Activated CD4-positive, alpha-beta T cell treated with anti-CD3 and anti-CD28 coated beads for 4 hours (primary cell): Measurements from ENCODE around the gene PROCA1.
A peak's percentile ranks its signal among the peaks of the same experiment; 100 is the strongest.
"Not testable (repeated sequence)": the region's sequence is repeated elsewhere in the genome, so short reads cannot be mapped to it uniquely, and the experiment has no call there.

Experiments used
- DNase-seq, 2 donors: peaks; one replicate each; pipeline ENCODE4 v3.0.0-alpha.2; 2020

PROCA1 gene

DNA sequence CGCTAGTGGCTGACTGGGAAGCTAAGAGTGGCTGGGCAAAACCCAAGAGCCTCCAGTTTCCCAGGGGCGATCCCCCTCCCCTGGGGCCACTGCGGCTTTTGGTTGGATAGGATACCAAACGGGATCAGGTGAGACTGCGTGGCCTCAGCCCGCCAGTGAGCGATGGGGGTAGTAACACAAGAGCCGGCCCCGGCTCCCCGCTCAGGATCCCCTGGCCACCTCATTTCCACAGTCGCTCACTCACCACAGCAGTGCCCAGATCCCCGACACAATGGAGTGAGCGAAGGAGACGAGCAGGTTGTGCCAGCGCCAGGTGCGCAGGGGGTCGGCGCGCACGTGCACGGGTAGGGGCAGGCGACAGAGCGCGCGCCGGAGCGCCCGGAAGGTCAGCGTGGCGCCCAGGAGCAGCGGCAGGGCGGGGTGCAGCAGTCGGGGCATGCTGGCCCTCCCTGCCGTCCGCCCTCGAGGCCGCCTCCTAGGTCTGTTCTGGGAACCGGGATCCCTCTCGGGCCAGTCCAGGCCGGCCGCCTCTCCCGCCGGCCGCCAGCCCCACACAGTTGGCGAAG, 14.1 kb upstream of the PROCA1 start:
- DNase-seq = peak; percentile 30 to 31

DNA sequence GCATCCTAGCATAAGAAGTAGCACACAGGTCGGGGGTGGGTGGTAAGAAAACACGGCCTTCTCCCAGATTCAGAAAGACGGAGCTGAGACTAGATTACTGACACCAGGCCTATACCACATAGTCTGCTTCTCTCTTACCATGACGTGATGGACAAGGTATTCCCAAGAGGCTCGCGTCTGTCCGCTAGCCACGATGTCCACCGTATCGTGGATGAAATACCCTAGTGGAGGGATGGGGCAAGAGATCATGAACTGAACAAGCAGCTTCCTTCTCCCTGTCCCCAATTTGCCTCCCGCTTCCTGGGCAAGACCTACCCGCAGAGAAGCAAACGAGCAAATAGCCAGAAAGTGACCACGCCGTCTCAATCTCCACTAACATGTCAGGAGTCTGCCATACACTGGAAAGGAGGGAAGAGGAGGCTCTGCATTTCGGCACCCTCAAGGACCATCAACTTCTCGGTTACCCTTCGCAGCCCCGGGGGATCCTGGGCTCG, 13.5 kb upstream of the PROCA1 start:
- DNase-seq = no peak

DNA sequence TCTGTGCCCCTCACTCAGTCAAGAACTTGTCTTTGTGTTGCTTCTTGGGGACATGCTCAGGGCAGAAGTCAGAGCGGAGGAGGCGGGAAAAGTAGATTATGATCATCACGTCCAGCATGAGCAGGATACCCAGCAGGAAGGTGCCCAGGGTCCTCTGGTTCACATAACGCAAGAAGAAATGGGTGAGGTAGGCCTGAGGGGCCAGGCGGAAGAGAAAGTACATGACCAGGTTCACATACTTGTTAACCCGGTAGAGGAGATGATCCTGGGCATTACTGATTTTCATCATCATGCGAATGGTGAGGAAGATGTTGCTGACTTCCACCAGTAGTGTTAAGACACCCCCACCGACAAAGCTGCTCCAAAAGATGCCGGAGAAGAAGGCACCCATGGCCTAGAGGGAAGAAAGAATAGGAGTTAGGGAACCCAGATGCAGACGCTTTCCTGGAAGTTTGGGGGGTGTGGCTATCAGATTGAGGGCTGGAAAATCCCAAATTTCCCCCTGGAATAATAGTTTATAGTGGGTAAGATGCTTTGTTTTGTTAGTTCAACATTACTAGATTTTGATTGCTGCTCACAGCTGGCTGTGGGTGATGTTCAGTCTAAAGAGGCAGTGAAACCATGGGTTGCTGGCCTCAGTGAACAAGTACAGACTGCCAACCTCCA, 12.9 kb upstream of the PROCA1 start:
- DNase-seq = no peak

DNA sequence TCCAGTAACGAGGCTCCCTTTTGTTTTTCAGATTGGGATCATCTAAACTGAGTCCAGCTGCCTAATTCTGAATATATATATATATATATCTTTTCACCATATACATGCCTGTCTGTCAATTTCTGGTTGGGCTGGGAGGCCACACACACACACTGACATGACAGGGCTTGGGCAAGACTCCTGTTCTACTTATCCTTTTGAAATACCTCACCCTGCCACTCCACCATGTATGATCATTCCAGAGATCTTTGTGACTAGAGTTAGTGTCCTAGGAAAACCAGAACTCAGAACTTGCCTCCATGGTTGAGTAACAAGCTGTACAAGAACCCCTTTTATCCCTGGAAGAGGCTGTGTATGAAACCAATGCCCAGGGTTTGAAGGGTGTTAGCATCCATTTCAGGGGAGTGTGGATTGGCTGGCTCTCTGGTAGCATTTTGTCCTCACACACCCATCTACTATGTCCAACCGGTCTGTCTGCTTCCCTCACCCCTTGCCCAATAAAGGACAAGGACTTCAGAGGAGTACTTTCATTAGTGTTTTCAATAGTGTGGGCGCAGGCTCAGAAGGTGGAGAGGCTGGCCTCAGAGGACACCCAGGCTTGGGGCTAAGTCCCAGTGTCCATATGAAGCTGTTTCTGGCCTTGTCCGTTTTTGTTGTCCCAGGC, 12.3 kb upstream of the PROCA1 start:
- not testable (repeated sequence) for DNase-seq

DNA sequence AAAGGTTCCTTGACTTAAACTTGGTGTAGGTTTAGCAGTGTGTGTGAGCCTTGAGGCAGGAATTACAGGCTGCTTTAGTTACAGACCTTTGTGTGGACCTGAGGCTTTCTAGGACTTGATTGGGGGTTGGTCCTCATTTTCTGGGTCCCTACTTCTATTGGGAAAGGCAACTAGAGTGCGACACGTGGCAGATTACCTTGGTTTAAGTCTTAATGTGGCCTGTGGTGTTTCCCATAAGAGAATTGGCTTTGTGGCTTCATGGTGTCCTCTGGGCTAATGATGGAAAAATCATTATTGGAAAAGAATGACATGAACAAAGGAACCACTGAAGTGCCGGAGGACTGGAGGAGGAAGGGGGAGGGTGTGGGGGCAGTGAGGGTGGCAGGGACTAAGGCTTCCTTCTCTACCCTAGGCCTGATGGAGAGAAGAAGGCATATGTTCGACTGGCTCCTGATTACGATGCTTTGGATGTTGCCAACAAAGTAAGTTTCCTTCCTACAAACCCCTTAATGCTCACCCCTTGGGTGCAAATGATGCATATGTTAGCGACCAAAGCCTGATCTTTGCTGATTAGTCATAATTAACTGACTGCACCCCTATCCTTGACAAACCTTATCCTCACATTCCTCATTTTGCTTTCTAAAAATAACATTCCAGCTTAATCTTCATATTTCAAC, 11.6 kb upstream of the PROCA1 start:
- DNase-seq = no peak

DNA sequence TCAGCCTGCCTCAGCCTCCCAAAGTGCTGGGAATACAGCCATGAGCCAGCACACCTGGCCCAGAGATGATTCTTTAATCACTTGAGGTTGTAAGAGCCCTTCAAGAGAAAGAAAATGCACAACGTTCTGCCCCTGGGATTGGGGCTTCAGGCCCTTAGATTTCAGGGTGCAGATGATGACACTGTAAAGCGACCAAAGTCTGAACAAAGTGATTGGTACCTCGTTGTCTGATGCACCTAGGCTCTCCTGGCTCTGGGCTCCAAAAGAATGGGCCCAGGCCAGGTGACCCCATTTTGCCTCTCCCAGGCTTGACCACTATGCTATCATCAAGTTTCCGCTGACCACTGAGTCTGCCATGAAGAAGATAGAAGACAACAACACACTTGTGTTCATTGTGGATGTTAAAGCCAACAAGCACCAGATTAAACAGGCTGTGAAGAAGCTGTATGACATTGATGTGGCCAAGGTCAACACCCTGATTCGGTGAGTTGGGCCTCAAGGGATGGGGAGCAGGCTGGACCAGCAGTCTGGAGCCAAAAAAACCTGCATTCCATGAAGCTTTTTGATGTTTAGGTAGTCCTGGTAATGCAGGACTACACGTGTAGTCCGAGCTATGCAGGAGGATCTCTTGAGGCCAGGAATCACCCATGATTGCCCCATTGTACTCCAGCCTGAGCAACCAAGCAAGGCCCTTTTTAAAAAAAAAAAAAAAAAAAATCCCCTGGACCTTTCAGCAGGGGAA, 10.9 kb upstream of the PROCA1 start:
- DNase-seq = no peak

DNA sequence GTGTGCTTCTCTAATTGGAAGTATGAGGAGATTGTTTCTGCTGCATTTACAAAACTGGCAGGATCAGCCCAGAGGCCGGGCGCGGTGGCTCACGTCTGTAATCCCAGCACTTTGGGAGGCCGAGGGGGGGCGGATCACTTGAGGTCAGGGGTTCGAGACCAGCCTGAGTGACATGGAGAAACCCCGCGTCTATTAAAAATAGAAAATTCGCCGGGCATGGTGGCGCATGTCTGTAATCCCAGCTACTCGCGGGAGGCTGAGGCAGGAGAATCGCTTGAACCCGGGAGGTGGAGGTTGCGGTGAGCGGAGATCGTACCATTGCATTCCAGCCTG, 9.3 kb upstream of the PROCA1 start:
- not testable (repeated sequence) for DNase-seq

DNA sequence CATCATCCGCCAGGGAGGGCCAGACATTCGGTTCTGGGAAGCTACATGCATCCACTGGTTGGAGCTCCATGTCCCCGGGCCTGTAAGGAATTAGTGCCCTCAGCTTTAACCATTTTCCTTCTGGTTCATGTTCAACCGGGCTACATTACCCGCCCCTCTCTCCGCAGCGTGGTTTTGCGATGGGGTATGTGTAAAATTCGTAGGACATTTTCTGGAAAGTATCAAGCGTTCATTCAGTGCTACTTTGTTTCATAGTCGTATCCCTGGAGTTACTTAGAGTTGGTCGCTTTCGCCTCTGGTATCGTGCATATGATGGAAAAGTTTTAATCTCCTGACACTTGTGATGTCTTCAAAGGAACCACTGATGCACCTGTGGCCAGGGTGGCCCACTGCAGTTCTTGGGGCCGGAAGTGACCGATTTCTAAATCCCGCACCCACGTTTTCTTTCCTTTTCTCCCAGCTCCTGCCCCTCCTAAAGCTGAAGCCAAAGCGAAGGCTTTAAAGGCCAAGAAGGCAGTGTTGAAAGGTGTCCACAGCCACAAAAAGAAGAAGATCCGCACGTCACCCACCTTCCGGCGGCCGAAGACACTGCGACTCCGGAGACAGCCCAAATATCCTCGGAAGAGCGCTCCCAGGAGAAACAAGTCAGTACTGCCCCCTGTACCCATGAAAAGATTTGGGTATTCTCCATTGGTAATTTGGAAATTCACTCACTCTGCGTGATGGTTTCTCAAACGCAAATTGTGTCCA, 8.7 kb upstream of the PROCA1 start:
- peak; percentile 28 to 39 for DNase-seq

DNA sequence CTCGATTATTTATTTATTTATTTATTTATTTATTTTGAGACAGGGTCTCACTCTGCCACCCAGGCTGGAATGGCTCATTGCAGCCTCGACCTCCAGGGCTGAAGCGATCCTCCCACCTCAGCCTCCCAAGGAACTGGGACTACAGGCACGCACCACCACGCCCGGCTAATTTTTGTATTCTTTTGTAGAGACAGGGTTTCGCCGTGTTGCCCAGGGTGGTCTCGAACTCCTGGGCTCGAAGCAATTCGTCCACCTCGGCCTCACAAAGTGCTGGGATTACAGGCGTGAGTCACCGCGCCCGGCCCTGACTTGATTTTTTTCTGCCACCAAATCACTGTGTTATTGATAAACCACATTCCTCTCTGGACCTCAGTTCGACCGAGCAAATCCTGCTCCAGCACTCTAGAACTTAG, 7.3 kb upstream of the PROCA1 start:
- no peak for DNase-seq

DNA sequence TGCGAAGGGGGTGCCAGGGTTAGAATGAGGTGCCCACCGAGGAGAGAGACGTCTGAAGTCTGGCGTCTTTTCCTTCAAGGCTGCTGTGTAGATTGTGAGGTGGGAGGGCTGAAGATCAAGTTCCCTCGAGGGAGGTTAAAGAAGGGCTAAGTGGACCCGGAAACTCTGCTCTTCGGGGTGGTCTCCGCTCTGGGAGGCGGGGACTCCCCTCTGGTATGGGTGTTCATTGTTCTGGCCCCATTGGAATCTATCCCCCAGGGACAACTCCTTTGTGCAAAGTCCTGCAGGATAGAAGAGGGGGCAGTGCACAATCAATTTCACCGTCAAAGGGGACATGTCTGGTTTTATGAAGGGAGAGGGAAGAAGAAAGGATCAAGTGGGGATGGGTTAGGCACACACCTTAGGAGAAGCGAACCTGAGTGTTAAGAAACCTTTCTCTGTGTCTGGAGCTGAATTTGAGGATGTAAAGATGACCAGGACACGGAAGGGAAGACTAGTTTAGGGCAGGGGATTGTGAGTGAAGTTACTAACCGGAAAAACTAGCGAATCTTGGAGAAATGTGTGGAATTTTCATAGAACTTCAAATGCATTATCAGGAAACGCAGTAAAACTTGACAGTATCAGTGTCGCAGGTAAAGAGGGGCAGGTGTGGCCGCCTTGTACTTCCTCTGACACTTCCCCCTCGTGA, 6.8 kb upstream of the PROCA1 start:
- DNase-seq = no peak

DNA sequence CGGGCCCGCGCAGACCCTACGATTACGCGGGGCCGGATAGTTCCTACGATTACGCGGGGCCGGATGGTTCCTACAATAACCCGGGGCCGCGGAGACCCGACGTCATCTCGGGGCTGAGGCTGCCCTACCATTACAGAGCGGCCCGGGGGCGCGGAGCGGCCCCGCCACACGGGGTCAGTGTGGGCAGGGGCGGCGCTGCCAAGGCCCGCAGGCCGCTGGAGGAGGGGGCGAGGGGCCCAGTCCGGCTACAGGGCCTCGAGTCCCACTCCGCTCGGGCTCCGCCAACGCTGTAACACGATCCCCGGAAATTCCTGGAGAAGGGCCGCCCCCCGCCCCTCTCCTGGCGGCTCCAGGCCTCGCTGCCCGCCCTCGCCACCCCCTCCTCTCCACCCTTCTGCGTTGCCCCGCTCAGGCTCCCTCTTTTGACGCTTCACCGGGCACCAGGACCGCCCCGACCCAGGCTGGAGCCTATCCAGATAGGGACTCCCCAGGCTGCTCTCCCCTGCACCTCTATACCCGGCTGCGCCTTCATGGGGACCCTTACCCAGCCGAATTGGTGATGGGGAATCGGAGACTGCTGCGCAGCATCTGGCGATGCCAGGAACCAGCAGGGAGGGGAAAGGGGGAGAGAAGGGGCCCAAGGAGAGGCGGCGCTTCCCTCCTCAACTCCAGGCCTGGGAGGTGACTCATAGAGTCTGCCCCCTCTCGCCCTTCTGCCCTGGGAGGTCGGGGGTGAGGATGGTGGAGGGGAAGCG, 6.1 kb upstream of the PROCA1 start, which contains the start of gene RAB34:
Gene RAB34, minus strand, starts transcription at position 291 of the 755 bp plus-strand sequence. CDS start 602 bp downstream, outside the sequence.
- DNase-seq = no peak

DNA sequence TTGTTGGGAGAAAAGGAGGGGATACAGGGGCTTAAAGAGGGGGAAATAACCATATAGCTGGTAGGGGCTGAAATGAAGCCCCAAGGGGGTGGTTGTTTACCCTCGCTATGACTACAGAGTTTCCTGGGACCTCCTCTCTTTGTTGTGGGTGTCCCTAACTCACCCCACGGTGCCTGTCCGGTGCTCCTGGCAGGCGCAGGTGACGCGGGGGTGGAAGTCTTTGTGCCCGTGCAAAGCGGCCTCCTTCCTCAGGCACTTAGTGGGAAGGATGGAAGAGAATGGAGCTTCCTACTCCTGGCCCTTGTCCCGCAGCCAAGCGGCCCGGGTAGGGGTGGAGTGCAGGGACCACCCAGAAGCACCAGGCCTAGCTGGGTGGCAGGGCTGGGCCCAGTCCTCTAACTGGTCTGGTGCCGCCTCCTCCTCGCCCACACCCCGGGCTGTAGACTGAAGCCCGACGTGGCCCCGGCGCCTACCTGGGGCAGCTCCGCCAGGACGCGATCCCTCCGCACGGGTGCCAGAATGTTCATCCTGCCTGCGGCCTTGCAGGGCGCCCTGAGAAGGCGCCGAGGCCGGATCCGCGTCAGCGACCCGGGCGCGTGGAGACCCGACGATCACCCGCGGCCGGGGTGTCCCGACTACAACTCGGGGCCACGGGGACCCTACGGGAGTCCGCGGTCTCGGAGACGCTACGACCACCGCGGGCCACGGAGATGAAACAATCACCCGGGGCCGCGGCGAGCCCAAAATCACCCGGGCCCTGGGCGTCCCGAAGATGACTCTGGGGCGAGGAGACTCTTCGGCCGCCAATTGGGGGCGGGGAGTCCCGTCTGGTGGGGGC, 5.3 kb upstream of the PROCA1 start:
- no peak for DNase-seq

DNA sequence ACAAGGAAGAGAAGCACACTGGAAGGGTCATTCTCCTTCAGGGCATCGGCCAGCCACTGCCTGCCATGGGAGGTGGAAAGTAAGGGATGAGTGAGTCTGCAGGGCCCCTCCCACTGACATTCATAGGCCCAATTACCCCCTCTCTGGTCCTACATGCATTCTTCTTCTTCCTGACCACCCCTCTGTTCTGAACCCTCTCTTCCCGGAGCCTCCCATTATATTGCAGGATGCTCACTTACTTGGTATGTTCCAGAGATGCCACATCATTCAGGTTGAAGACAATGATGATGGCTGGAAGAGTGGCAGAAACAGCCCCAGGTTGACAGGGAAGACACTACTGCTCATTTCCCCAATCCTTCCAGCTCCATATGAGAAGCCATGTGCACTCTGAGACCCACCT, 3.5 kb upstream of the PROCA1 start:
- DNase-seq = no peak

DNA sequence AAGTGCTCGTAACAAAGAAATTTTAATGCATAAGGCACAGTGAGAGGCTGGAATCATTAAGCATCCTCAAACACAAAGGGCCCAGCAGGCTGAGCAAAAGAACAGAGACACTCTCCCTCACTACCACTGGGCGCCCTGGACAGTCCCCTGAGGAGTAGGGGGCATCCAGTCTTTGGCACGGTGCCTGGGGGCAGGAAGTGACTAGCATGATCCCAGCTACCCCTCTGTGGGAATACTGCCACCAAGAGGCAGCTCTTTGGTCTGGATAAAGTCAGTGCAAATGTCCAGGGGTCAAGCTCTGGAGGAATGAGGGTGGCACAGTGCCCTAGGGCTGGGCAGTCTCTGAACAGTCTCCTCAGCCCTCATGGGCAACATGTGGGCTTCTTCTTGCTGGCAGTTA, 2.6 kb upstream of the PROCA1 start:
- DNase-seq = no peak

DNA sequence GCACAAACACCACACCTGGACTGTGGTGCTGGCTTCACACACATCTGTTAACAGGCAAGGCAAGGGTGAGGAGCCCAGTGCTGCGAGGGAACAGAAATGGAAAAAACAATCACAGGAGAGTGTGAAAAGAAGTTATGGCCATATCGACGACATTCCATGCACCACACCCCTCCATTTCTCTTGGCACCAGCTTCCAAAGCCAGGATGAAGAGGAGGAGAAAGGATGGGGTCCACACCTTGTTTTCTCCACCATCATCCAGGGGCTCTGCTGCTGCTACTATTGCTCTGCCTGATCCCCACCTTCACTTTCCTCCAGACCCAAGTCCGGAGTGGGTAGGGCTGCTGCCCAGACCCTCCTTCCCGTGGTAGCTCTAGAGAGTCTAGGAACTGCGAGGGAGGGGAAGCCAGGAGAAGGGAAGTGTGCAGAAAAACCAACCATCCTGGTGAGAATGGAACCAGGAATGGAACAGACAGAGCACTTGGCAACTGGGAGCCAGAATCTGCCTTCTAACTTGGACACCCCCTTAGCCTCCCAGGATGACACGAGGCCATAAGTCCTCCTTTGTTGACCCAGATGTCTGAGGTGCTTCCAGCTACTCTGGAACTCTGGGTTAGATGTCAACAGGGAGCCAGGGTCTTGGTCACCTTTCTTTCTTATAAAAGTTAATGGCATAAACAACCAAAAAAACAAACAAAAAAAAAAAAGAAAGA, 1.2 kb upstream of the PROCA1 start:
- no peak for DNase-seq

DNA sequence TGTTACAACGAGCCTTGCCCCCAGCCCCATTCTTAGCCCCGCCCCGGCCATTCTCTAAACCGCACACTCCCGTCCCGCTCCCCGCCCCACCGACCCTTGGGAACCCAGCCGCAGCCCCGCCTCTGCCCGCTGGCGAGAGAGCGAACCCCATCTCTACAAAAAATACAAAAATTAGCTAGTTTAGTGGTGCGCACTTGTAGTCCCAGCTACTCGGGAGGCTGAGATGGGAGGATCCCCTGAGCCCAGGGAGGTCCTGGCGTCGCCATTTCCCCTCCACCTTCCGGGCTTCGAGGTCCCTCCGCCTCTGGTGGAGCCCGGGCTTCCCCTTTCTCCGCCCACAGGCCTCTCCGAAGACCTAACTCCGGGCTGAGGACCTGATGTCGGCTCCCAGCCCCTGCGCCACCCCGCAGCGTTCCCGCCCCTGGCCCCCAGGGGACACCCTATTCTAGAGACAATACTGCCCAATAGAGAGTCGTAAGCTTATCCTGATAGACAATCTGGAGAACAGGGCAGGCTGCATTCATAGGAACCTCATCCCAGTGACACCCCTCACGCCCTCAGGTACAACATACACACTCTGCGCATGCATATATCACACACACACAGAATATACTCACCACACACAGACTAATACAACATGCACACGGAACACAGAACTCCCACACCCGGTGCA, 480 bp upstream of the PROCA1 start:
- DNase-seq = peak; percentile 58 to 68

DNA sequence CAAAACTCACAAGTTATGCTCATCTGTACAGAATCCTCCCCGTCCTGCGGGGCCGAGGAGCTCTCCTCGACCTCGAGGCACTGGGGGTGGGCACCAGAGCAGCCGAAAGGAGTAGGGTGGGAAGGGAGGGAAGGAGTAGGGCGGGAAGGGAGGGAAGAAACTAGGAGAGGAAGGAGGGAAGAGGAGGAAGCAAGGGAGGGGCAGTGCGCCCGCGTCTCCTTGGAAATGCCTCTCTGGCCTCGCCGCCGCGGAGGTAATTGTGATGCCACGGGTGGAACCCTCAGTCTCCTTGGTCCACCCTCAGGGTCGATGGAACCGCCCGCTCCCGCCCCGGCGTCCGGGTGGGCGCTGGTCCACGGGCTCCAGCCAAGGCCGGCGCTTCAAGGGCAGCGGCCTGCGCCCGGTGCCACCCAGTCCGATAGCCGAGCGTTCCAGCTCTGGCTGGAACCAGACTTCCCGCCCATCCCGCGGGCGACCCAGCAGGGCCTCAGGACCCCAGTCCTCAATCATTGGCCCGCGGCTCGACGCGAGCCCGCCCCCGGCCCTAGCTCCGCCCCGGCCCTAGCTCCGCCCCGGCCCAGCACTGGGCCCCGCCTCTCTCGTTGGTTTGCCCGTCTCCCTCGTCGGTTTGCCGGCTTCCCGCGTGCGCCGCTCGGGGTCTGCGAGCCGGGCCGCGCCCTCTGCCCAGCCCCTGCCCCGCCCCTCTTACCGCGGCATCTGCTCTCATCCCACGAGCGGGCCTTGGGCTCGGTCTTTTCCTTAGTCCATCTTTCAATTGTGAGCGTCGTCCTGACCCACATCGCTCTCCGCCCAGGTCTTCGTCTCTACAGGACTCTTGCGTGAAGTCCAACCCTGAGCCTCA, 596 bp downstream of the PROCA1 start:
- peak; percentile 85 to 86 for DNase-seq

DNA sequence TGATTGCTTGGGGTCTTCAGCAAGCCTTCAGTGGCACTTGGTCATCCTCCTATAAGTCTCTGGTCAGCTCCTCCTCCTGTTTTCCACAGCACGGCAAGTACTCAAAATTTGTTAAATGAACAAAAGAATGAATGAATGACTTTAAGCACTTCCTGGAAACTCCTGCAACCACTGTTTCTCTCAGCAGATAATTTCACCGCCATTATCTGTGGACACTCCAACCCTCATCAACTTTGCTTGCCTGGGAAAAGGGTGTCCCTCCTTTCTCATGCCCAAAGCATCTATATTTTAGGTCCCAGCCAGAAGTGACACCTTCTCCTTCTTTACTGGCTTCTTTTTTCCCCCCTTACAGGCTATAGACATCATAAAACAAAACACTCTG, 4.4 kb downstream of the PROCA1 start:
- DNase-seq = no peak
